Right lobe of liver (tissue), 4 donors: ENCODE measurements around the gene CD7.
A peak's percentile ranks its signal among the peaks of the same experiment; 100 is the strongest.

Experiments used
- POLR2A ChIP-seq: fragments of 450-650 bp; IDR thresholded peaks from one replicate; pipeline ENCODE4 v1.6.1; 2017; ENCODE audit warnings: antibody characterized with exemption, mild to moderate bottlenecking
- TF ChIP-seq, protein P1 (sequence below), 4 donors: fragments of 200-600 bp in 3 of 4; fragments of 450-650 bp in 1 of 4; IDR thresholded peaks; one replicate each; pipeline versions ENCODE4 v1.5.1 to v1.8.0; 2016 to 2022; ENCODE audit warnings: antibody characterized with exemption in 4 of 4, mild to moderate bottlenecking in 2 of 4
- donor health status: DM: no; HTN: no; CAD: no.
- donor health status: DM: no; HTN: no; CAD: no.
- donor health status: DM: no; HTN: yes; CAD: no.

DNA sequence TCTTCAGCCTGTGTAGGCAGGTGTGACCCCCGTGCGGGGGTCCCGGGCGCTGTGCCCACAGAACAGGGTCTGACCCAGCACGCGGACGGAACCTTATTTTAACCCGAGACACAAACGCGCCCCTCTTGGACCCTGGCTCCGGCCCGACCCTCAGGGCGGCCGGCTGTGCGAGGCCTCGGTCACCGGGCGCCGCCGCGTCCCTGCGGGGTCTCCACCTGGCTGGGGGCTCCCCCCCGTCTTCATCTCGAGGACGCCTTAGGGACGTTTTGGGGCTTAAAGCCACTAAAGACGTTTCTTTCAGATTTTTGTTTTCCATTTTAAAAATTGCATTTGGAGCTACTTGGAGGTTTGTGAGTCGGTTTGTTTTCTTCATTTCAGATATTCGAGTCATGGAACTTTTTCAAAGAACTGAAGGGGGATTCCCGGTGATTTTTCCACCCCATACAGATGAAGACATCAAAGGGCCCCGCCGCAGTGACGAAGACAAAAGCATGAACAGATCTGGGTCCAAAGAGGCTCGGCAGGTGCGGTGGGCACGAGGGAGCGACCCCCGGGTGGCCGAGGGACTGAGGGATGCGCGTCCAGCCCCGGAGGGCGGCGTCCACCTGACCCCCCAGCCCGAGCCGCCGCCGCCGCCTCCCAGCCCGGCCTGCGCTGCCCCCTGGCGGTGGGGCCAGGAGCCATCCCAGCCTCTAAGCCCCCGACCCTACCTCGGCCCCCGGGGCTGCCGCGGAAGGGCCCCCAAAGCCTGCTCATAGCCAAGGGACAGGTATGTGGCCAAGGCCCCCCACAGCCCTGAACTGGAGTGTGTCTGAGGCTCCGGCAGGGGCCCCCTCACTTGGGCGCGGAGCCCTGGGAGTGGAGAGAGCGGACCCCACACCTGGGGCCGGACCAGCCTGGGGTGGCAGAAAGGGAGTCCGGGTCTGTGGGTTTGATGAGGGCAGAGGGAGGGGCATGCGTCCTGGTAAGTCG lies 3.8 kb upstream of the CD7 start:
- TF ChIP-seq, protein P1, sequence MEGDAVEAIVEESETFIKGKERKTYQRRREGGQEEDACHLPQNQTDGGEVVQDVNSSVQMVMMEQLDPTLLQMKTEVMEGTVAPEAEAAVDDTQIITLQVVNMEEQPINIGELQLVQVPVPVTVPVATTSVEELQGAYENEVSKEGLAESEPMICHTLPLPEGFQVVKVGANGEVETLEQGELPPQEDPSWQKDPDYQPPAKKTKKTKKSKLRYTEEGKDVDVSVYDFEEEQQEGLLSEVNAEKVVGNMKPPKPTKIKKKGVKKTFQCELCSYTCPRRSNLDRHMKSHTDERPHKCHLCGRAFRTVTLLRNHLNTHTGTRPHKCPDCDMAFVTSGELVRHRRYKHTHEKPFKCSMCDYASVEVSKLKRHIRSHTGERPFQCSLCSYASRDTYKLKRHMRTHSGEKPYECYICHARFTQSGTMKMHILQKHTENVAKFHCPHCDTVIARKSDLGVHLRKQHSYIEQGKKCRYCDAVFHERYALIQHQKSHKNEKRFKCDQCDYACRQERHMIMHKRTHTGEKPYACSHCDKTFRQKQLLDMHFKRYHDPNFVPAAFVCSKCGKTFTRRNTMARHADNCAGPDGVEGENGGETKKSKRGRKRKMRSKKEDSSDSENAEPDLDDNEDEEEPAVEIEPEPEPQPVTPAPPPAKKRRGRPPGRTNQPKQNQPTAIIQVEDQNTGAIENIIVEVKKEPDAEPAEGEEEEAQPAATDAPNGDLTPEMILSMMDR (IDR thresholded peaks at IDR 0.05) = peak; percentile 80 to 94 (median 88)
- no peak for TF ChIP-seq POLR2A
